ENCODE data around the gene CDH24.

GRCh38 chr14:23055621-23056144 lies 1.6 kb downstream of the CDH24 start:
- TF ChIP-seq, protein P1, sequence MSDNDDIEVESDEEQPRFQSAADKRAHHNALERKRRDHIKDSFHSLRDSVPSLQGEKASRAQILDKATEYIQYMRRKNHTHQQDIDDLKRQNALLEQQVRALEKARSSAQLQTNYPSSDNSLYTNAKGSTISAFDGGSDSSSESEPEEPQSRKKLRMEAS (CRISPR knock-in tag; IDR thresholded peaks at IDR 0.05) = no peak
- no peak for TF ChIP-seq FOXP1 (CRISPR knock-in tag; IDR thresholded peaks at IDR 0.05; ENCODE audit: borderline replicate concordance)
- TF ChIP-seq CTCF (IDR thresholded peaks at IDR 0.05) = no peak

Measured in WTC11 (cell line).